Brain microvascular endothelial cell (primary cell): ENCODE results near the gene DRC3.
"Not testable (repeated sequence)": the region's sequence is repeated elsewhere in the genome, so short reads cannot be mapped to it uniquely, and the experiment has no call there.

ENCODE experiments used
- DNase-seq: peaks from one replicate; pipeline ENCODE4 v3.0.0-alpha.2; 2020
- H3K27ac ChIP-seq: fragments of 250-450 bp; sonication (Bioruptor Pico); 2 replicates; pipeline ENCODE4 v1.5.1; 2020; ENCODE audit warnings: mild to moderate bottlenecking, moderate library complexity
- H3K27me3 ChIP-seq: fragments of 250-450 bp; sonication (Bioruptor Pico); replicated peaks from 2 replicates; pipeline ENCODE4 v1.5.1; 2020; ENCODE audit warnings: mild to moderate bottlenecking
- H3K36me3 ChIP-seq: fragments of 250-450 bp; sonication (Bioruptor Pico); replicated peaks from 2 replicates; pipeline ENCODE4 v1.5.1; 2020; ENCODE audit warnings: mild to moderate bottlenecking
- H3K4me3 ChIP-seq: 2 replicates; pipeline ENCODE4 v1.5.1; 2011; ENCODE audit warnings: low read depth, mild to moderate bottlenecking, control low read depth, low read length, moderate library complexity
- CTCF ChIP-seq: IDR thresholded peaks from 2 replicates; pipeline ENCODE4 v1.5.1; 2011; ENCODE audit warnings: low read depth, mild to moderate bottlenecking, moderate library complexity, low read length, control low read depth, inconsistent platforms; ENCODE audit errors: missing control alignments
- in situ Hi-C: cut with HindIII; loops from 2 replicates; pipeline ENCODE4 v1.10.0; 2017; ENCODE audit warnings: low sequenced_read_pairs, low pct_ligation_motif_present

The DRC3 gene

GRCh38 chr17:17950806-17951205 lies 21.9 kb upstream of the DRC3 start:
- no peaks in the 10 kb centered on the region for H3K27me3 ChIP-seq
- no peak overlapping the region for H3K27ac ChIP-seq
- in situ Hi-C loops = no loop called here
- DNase-seq = no peak
- TF ChIP-seq CTCF = peak; percentile 59
- H3K36me3 ChIP-seq = no peaks in the 10 kb centered on the region
- no peak overlapping the region for H3K4me3 ChIP-seq

GRCh38 chr17:17951524-17951923 lies 21.1 kb upstream of the DRC3 start:
- Histone ChIP-seq H3K27ac (no peak overlapping the region), H3K36me3 (no peaks in the 10 kb centered on the region), H3K27me3 (no peaks in the 10 kb centered on the region), H3K4me3 (no peak overlapping the region)
- DNase-seq = no peak
- no peak for TF ChIP-seq CTCF
- in situ Hi-C loops = no loop called here

- H3K27ac ChIP-seq = no peak overlapping the region
- no peak for TF ChIP-seq CTCF
- no peak overlapping the region for H3K4me3 ChIP-seq
- H3K27me3 ChIP-seq = no peaks in the 10 kb centered on the region
- in situ Hi-C loops = no loop called here
- DNase-seq = no peak
- no peaks in the 10 kb centered on the region for H3K36me3 ChIP-seq
These were observed 20.0 kb upstream of the DRC3 start for GRCh38 chr17:17952691-17953090.

- H3K4me3 ChIP-seq = no peak overlapping the region
- DNase-seq = no peak
- no peaks in the 10 kb centered on the region for H3K36me3 ChIP-seq
- H3K27me3 ChIP-seq = no peaks in the 10 kb centered on the region
- no peak for TF ChIP-seq CTCF
- in situ Hi-C loops = no loop called here
- no peak overlapping the region for H3K27ac ChIP-seq
These were observed 18.6 kb upstream of the DRC3 start for GRCh38 chr17:17954079-17954478.

GRCh38 chr17:17955790-17956341 lies 16.8 kb upstream of the DRC3 start:
- H3K27me3 ChIP-seq, H3K4me3 ChIP-seq, in situ Hi-C loops, H3K27ac ChIP-seq, DNase-seq, H3K36me3 ChIP-seq: not testable (repeated sequence)

GRCh38 chr17:17957584-17957916 lies 15.1 kb upstream of the DRC3 start:
- in situ Hi-C loops = no loop called here
- no peaks in the 10 kb centered on the region for H3K36me3 ChIP-seq
- H3K27ac ChIP-seq = peak overlapping the region; percentile 63
- H3K4me3 ChIP-seq = no peak overlapping the region
- no peak for TF ChIP-seq CTCF
- DNase-seq = no peak
- no peaks in the 10 kb centered on the region for H3K27me3 ChIP-seq

GRCh38 chr17:17958982-17959381 lies 13.7 kb upstream of the DRC3 start:
- H3K27me3 ChIP-seq = no peaks in the 10 kb centered on the region
- TF ChIP-seq CTCF = no peak
- H3K36me3 ChIP-seq = no peaks in the 10 kb centered on the region
- no peak overlapping the region for H3K4me3 ChIP-seq
- in situ Hi-C loops = no loop called here
- no peak for DNase-seq
- peak overlapping the region; percentile 63 for H3K27ac ChIP-seq
